HCT116 (cell line): Measurements from ENCODE around the gene NUB1. TPM values are rescaled to one million over a fixed set of nuclear protein-coding genes. Genes with fewer than 3 reads are reported as not detected.

ENCODE experiments used
- ATAC-seq: fragments of 200-7000 bp; cut with Tn5 transposase; 2 replicates; pipeline ENCODE4 v1.9.1; 2020; ENCODE audit warnings: mild to moderate bottlenecking, moderate library complexity
- BruUV-seq: library from RNA; stranded (reverse); fragments of 400-500 nt; replicated peaks from 2 replicates; lab custom pipeline; 2021; lab: Mats Ljungman, UMichigan
- CTCF ChIA-PET: fragments of 300-600 bp; sonication (Branson Sonifier 250); formaldehyde crosslinking; loops from one replicate; lab custom pipeline; 2021; ENCODE audit warnings: antibody characterized with exemption; lab: Charles Lee
- POLR2A ChIA-PET: fragments of 300-600, 350-600 bp; sonication (Branson Sonifier 250); formaldehyde crosslinking; loops from one replicate; lab custom pipeline; 2021; ENCODE audit warnings: antibody characterized with exemption; lab: Charles Lee
- RAD21 ChIA-PET, 2 experiments: fragments of 300-600 bp; sonication (Branson Sonifier 250); formaldehyde crosslinking; loops; one replicate each; lab custom pipeline; 2023; ENCODE audit warnings: low total read pairs in 2 of 2; ENCODE audit not compliant: uncharacterized antibody in 2 of 2, unreplicated experiment in 2 of 2, low non-redundant PET in 1 of 2; lab: Charles Lee
- DNase-seq: peaks from one replicate; pipeline ENCODE4 v3.0.0-alpha.2; 2010; ENCODE audit warnings: low read depth, low spot score
- H2AFZ ChIP-seq: fragments of 200-600 bp; shearing (Covaris generic), sonication (generic); 2 replicates; pipeline ENCODE4 v1.6.1; 2017; ENCODE audit warnings: low read depth, mixed run types, mixed read lengths, antibody characterized with exemption, low read length; ENCODE audit not compliant: poor library complexity, severe bottlenecking
- H3K27ac ChIP-seq: 2 replicates; pipeline ENCODE4 v1.5.1; 2012; ENCODE audit warnings: low read depth, low read length
- H3K27me3 ChIP-seq: fragments of 200-600 bp; sonication (generic); 2 replicates; pipeline ENCODE4 v1.6.1; 2016; ENCODE audit warnings: mixed run types, low read length, mixed read lengths; ENCODE audit not compliant: insufficient read depth
- H3K36me3 ChIP-seq, 2 experiments: fragments of 200-500 bp in 1 of 2; fragments of 200-600 bp in 1 of 2; sonication (Bioruptor generic) in 1 of 2; sonication (generic) in 1 of 2; 2 replicates each; pipeline versions ENCODE4 v1.5.1 to v1.6.1; 2014 to 2016; ENCODE audit warnings: low read length in 2 of 2, inconsistent platforms in 1 of 2, mixed read lengths in 1 of 2, mixed run types in 1 of 2; ENCODE audit not compliant: insufficient read depth in 2 of 2, control insufficient read depth in 1 of 2
- H3K4me1 ChIP-seq, 2 experiments: fragments of 200-600 bp in 1 of 2; sonication (generic) in 1 of 2; 2 replicates each; pipeline versions ENCODE4 v1.5.1 to v1.6.1; 2012 to 2017; ENCODE audit warnings: low read length in 2 of 2, inconsistent platforms in 1 of 2, mild to moderate bottlenecking in 1 of 2, mixed read lengths in 1 of 2, mixed run types in 1 of 2, moderate library complexity in 1 of 2; ENCODE audit not compliant: insufficient read depth in 2 of 2, control insufficient read depth in 1 of 2
- H3K4me2 ChIP-seq: fragments of 200-600 bp; sonication (generic); 2 replicates; pipeline ENCODE4 v1.6.1; 2017; ENCODE audit warnings: mixed run types, low read length, mixed read lengths
- H3K4me3 ChIP-seq, 2 experiments: fragments of 200-600 bp in 1 of 2; sonication (generic) in 1 of 2; replicated peaks in 1 of 2; 2 replicates each; pipeline ENCODE4 v1.5.1; 2011 to 2016; ENCODE audit warnings: low read length in 2 of 2, control low read depth in 1 of 2, low read depth in 1 of 2, mild to moderate bottlenecking in 1 of 2, mixed read lengths in 1 of 2, mixed run types in 1 of 2
- H3K79me2 ChIP-seq: fragments of 200-600 bp; sonication (generic); 2 replicates; pipeline ENCODE4 v1.6.1; 2017; ENCODE audit warnings: mild to moderate bottlenecking, mixed run types, low read length, moderate library complexity, mixed read lengths; ENCODE audit not compliant: insufficient read depth
- H3K9ac ChIP-seq: fragments of 200-600 bp; sonication (generic); 2 replicates; pipeline ENCODE4 v1.6.1; 2016; ENCODE audit warnings: low read length, mixed read lengths
- H3K9me2 ChIP-seq: fragments of 200-600 bp; sonication (generic), shearing (Covaris generic); 2 replicates; pipeline ENCODE4 v1.6.1; 2017; ENCODE audit warnings: mixed run types, mild to moderate bottlenecking, moderate library complexity; ENCODE audit not compliant: insufficient read depth
- H3K9me3 ChIP-seq, 2 experiments: fragments of 200-500 bp in 1 of 2; fragments of 200-600 bp in 1 of 2; sonication (Bioruptor generic) in 1 of 2; sonication (generic) in 1 of 2; 2 replicates each; pipeline ENCODE4 v1.6.1; 2014 to 2017; ENCODE audit warnings: low read length in 2 of 2, mixed read lengths in 2 of 2, inconsistent platforms in 1 of 2, low read depth in 1 of 2, mild to moderate bottlenecking in 1 of 2, mixed run types in 1 of 2, moderate library complexity in 1 of 2; ENCODE audit not compliant: control insufficient read depth in 1 of 2, insufficient read depth in 1 of 2
- H4K20me1 ChIP-seq: fragments of 200-600 bp; sonication (generic), shearing (Covaris generic); 2 replicates; pipeline ENCODE4 v1.6.1; 2017; ENCODE audit warnings: mixed run types, mild to moderate bottlenecking, moderate library complexity; ENCODE audit not compliant: insufficient read depth
- ELF1 ChIP-seq: IDR thresholded peaks from 2 replicates; pipeline ENCODE4 v1.6.1; 2012; ENCODE audit warnings: low read depth, borderline replicate concordance
- RAD21 ChIP-seq: IDR thresholded peaks from 2 replicates; pipeline ENCODE4 v1.6.1; 2012; ENCODE audit warnings: low read depth, mild to moderate bottlenecking
- TCF7L2 ChIP-seq: IDR thresholded peaks from 2 replicates; pipeline ENCODE4 v1.7.0; 2011; ENCODE audit warnings: borderline replicate concordance, inconsistent platforms; ENCODE audit not compliant: insufficient read depth, insufficient read length; ENCODE audit errors: extremely low read depth
- YY1 ChIP-seq: IDR thresholded peaks from 2 replicates; pipeline ENCODE4 v1.6.1; 2011; ENCODE audit warnings: low read length, low read depth, moderate library complexity, mild to moderate bottlenecking; ENCODE audit not compliant: insufficient replicate concordance; ENCODE audit errors: extremely low read depth
- ZFX ChIP-seq: fragments of 450-650 bp; IDR thresholded peaks from 2 replicates; pipeline ENCODE4 v1.6.1; 2017
- intact Hi-C: fragments of 100-400 bp; cut with micrococcal nuclease; formaldehyde crosslinking; loops from 2 replicates; pipeline ENCODE4 v1.10.0; 2022
- total RNA-seq: library from RNA; stranded (reverse); gene quantifications from one replicate; pipeline ENCODE4 v1.2.1, GENCODE V29; 2021; ENCODE audit not compliant: unreplicated experiment
- TF ChIP-seq, protein P1 (sequence below): IDR thresholded peaks from 2 replicates; pipeline ENCODE4 v1.6.1; 2012; ENCODE audit warnings: low read depth

NUB1 gene
- total RNA-seq, 1 experiment from 2014 or later = 44.0 TPM

DNA sequence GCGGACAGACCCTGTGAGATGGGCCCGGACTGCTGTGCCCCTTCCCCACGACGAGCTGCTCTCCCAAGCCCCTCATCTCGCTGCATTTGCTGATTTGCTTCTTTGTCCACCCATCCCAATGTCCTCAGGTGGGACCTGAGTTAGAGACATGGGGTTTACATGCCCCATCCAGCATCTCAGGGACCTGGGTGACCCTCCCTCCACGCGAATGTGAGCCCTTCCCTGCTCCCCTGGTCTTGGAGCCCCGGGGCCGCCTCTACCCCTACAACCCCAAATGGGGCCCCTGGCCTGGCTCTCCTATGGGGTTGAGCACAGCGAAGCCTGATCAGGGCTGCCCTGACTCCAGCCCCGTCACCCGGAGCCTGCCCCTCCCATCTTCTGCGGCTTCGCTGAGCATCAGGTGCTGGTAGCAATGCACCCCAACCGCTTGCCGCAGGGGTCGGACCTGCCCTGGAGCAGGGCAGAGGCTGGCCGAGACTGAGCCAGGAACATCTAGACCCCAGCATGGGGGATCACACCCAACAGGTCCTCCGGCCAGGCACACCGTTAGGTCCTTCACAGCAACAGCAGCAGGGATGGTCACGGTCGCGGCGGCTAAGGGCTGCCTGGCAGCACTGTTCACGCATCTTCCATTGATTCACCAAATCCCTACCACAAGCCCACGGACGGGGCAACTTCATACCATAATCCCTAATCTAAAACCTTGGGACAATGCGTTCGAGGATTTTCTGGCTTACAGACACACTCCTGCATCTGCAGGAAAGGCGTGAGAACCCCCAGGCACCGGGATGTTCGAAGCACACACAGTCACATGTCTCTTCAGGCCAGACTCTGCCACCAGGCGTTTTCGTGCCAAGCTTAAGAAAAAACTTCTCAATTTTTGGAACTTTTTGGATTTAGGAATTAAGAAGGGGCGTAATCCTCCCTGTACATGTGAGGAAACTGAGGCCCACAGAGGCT, 52.7 kb downstream of the NUB1 start:
- Histone ChIP-seq H3K9me2 (no peaks in the 10 kb centered on the region), H3K27ac (no peak overlapping the region), H3K36me3 (no peaks in the 10 kb centered on the region), H3K27me3 (no peaks in the 10 kb centered on the region), H3K9me3 (no peaks in the 10 kb centered on the region), H3K9ac (no peak overlapping the region), H3K4me3 (no peak overlapping the region), H3K4me1 (peaks cover 0 to 14% of the 10 kb centered on the region in 2 experiments; a peak in 2 of 4 replicates), H3K79me2 (no peaks in the 10 kb centered on the region), H3K4me2 (no peak overlapping the region), H4K20me1 (no peaks in the 10 kb centered on the region), H2AFZ (no peak overlapping the region)
- BruUV-seq = no TSS peak
- DNase-seq = no peak
- RAD21 ChIA-PET = no interaction called here
- CTCF ChIA-PET = no interaction called here
- TF ChIP-seq ELF1 = no peak
- no peak for TF ChIP-seq YY1
- TF ChIP-seq TCF7L2 = no peak
- TF ChIP-seq ZFX = no peak
- no peak for TF ChIP-seq RAD21
- TF ChIP-seq, protein P1, sequence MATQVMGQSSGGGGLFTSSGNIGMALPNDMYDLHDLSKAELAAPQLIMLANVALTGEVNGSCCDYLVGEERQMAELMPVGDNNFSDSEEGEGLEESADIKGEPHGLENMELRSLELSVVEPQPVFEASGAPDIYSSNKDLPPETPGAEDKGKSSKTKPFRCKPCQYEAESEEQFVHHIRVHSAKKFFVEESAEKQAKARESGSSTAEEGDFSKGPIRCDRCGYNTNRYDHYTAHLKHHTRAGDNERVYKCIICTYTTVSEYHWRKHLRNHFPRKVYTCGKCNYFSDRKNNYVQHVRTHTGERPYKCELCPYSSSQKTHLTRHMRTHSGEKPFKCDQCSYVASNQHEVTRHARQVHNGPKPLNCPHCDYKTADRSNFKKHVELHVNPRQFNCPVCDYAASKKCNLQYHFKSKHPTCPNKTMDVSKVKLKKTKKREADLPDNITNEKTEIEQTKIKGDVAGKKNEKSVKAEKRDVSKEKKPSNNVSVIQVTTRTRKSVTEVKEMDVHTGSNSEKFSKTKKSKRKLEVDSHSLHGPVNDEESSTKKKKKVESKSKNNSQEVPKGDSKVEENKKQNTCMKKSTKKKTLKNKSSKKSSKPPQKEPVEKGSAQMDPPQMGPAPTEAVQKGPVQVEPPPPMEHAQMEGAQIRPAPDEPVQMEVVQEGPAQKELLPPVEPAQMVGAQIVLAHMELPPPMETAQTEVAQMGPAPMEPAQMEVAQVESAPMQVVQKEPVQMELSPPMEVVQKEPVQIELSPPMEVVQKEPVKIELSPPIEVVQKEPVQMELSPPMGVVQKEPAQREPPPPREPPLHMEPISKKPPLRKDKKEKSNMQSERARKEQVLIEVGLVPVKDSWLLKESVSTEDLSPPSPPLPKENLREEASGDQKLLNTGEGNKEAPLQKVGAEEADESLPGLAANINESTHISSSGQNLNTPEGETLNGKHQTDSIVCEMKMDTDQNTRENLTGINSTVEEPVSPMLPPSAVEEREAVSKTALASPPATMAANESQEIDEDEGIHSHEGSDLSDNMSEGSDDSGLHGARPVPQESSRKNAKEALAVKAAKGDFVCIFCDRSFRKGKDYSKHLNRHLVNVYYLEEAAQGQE = no peak
- ATAC-seq = no peak
- POLR2A ChIA-PET = no interaction called here
- intact Hi-C loops = no loop called here
